H54 (cell line): Measurements from ENCODE around the gene IMMP2L.
"Not testable (repeated sequence)": the region's sequence is repeated elsewhere in the genome, so short reads cannot be mapped to it uniquely, and the experiment has no call there.

Source experiments
- DNase-seq: peaks from one replicate; pipeline ENCODE4 v3.0.0; 2011; ENCODE audit warnings: low spot score, mixed read lengths; ENCODE audit not compliant: insufficient read length
- FAIRE-seq: peaks from 3 replicates; lab custom pipeline; 2011; peaks lifted over from hg19 to GRCh38; lab: Jason Lieb, UNC
- POLR2A ChIP-seq: IDR thresholded peaks from 2 replicates; pipeline ENCODE4 v1.6.1; 2011; ENCODE audit warnings: low read depth, mild to moderate bottlenecking, low read length

IMMP2L gene

GRCh38 chr7:111561904-111562732 is at the start of gene IMMP2L:
Gene IMMP2L (minus strand): TSS chr7:111562492.
- FAIRE-seq (peak; percentile 67), DNase-seq (peak; percentile 78)
- peak; percentile 58; the same call in 1 of the 2 replicates for TF ChIP-seq POLR2A

GRCh38 chr7:111609483-111610254 is 47.4 kb upstream of the IMMP2L start:
- not testable (repeated sequence) for FAIRE-seq, DNase-seq

- DNase-seq (no peak), FAIRE-seq (no peak)
- TF ChIP-seq POLR2A, result no peak
These were observed 45.3 kb upstream of the IMMP2L start for GRCh38 chr7:111607621-111608020.

- DNase-seq (no peak), FAIRE-seq (no peak)
- no peak for TF ChIP-seq POLR2A
These were observed 43.0 kb upstream of the IMMP2L start for GRCh38 chr7:111605246-111605645.

- no peak for TF ChIP-seq POLR2A
- FAIRE-seq, result no peak
- DNase-seq, result no peak
These were observed 37.8 kb upstream of the IMMP2L start for GRCh38 chr7:111600091-111600490.

- DNase-seq, result no peak
- no peak for FAIRE-seq
- TF ChIP-seq POLR2A, result no peak
These were observed 33.5 kb upstream of the IMMP2L start for GRCh38 chr7:111595780-111596179.

GRCh38 chr7:111594602-111595001 is 32.3 kb upstream of the IMMP2L start:
- FAIRE-seq (no peak), DNase-seq (no peak)
- TF ChIP-seq POLR2A, result no peak

- no peak for FAIRE-seq
These were observed 31.1 kb upstream of the IMMP2L start for GRCh38 chr7:111593343-111593742.

GRCh38 chr7:111588065-111588433 is 25.8 kb upstream of the IMMP2L start:
- FAIRE-seq (no peak), DNase-seq (no peak)
- TF ChIP-seq POLR2A, result no peak

More at GRCh38 chr7:111593343-111593742, 31.1 kb upstream of the IMMP2L start:
- TF ChIP-seq POLR2A, result no peak
- DNase-seq, result no peak

- no peak for FAIRE-seq
These were observed 25.2 kb upstream of the IMMP2L start for GRCh38 chr7:111587410-111588064.

GRCh38 chr7:111586711-111587409 is 24.6 kb upstream of the IMMP2L start:
- no peak for FAIRE-seq
- no peak for DNase-seq
- TF ChIP-seq POLR2A, result no peak

More at GRCh38 chr7:111587410-111588064, 25.2 kb upstream of the IMMP2L start:
- no peak for DNase-seq
- no peak for TF ChIP-seq POLR2A

- not testable (repeated sequence) for DNase-seq, FAIRE-seq
These were observed 19.6 kb upstream of the IMMP2L start for GRCh38 chr7:111581784-111582488.

- DNase-seq, FAIRE-seq: not testable (repeated sequence)
These were observed 18.9 kb upstream of the IMMP2L start for GRCh38 chr7:111581207-111581606.

GRCh38 chr7:111578754-111579153 is 16.5 kb upstream of the IMMP2L start:
- no peak for DNase-seq
- FAIRE-seq, result no peak
- TF ChIP-seq POLR2A, result no peak
